T-helper 1 cell treated with Interleukin-12 subunit alpha and Interleukin-12 subunit beta and Interleukin-4 antibody, amounts not matched to agents 30 ng/mL and 1 ng/mL, for 36 hours (primary cell): Measurements from ENCODE around the gene LEMD3. TPM values are rescaled to one million over a fixed set of nuclear protein-coding genes. Genes with fewer than 3 reads are reported as not detected.

ENCODE experiments used
- intact Hi-C: fragments of 100-400 bp; cut with micrococcal nuclease; formaldehyde crosslinking; loops from one replicate; pipeline ENCODE4 v1.15.1; 2024
- total RNA-seq: library from RNA; stranded (reverse); gene quantifications from 2 replicates; pipeline ENCODE4 v1.2.3, GENCODE V29; 2022

LEMD3 gene
- total RNA-seq, 1 donor from 2014 or later: 38.7 TPM

DNA sequence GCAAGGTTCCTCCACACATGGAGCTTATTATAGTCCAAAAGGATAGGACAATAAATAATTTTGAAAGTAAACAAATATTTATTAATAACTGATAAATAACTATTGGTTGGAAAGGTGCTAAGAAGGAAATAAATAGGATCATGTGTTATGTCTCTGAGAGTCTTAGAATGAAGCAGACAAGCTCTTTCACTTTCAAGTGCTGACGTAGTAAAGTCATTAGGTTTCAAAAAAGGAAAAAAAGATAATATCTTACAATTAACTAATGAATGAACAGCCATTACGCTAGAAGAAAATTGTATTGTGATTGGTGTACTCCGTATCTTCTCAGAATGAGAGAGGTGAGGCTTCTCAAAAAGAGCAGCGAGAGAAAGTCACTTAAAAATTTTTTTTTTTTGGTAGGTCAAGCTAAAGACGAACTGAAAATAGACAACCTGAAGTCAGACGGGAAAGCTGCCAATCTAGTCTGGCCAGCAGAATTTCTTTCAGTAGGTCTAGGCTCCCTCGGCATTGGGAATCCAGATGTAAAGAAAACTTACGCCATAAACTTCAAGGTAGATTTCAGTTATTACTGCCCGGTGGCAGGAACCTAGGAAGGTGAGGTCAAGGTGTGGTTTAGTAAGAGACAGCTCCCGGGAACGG lies 583 bp upstream of the LEMD3 start:
- intact Hi-C loops: loop anchor here (1.0 to 5.0 kb wide), 8 partner anchors 10 to 1134 kb away; partner anchors contain the start of genes HELB, LLPH, TBK1 and WIF1

DNA sequence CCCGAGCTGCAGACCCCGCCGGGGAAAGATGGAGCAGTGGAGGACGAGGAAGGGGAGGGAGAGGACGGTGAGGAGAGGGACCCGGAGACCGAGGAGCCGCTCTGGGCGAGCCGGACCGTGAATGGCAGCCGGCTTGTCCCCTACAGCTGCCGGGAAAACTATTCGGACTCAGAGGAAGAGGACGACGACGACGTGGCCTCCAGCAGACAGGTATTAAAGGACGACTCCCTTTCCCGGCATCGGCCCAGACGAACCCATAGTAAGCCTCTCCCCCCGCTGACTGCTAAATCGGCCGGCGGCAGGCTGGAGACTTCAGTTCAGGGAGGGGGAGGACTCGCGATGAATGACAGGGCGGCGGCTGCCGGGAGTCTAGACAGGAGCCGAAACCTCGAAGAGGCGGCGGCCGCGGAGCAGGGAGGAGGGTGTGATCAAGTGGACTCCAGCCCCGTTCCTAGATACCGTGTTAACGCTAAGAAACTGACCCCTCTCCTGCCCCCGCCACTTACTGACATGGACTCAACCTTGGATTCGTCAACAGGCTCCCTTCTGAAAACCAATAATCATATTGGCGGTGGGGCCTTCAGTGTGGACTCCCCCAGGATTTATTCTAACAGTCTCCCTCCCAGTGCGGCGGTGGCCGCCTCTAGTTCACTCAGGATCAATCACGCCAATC lies 962 bp downstream of the LEMD3 start:
- intact Hi-C loops: loop anchor here (1.0 to 5.0 kb wide), 5 partner anchors 62 to 1390 kb away; partner anchors contain the start of genes GNS, KICS2 and XPOT

GRCh38 chr12:65171073-65171472 lies 1.7 kb downstream of the LEMD3 start:
- intact Hi-C loops: loop anchor here (2.0 to 5.0 kb wide), 3 partner anchors 769 to 1390 kb away; partner anchors contain the start of genes KICS2 and XPOT

GRCh38 chr12:65171870-65172269 lies 2.5 kb downstream of the LEMD3 start:
- intact Hi-C loops: loop anchor here (1.0 to 5.0 kb wide), 4 partner anchors 25 to 1391 kb away; partner anchors contain the start of genes KICS2 and XPOT

DNA sequence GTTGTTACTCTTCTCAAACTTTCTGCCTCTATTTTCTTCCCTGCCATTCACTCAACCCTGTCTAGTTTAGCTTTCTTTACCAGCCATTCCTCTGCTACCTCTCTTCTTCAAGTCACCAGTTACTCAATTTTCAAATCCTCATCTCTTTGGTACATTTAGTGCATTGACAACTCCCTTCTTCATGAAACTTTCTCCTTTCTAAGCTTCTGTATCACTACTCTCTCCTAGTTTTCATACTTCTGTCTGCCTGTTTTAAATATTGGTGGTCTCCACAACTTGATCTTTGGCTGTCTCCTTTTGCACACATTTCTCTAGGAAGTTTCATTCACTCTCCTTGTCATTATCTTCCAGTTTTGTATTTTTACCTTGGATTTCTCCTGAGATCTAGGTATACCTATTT lies 6.0 kb downstream of the LEMD3 start:
- intact Hi-C loops: no loop called here

DNA sequence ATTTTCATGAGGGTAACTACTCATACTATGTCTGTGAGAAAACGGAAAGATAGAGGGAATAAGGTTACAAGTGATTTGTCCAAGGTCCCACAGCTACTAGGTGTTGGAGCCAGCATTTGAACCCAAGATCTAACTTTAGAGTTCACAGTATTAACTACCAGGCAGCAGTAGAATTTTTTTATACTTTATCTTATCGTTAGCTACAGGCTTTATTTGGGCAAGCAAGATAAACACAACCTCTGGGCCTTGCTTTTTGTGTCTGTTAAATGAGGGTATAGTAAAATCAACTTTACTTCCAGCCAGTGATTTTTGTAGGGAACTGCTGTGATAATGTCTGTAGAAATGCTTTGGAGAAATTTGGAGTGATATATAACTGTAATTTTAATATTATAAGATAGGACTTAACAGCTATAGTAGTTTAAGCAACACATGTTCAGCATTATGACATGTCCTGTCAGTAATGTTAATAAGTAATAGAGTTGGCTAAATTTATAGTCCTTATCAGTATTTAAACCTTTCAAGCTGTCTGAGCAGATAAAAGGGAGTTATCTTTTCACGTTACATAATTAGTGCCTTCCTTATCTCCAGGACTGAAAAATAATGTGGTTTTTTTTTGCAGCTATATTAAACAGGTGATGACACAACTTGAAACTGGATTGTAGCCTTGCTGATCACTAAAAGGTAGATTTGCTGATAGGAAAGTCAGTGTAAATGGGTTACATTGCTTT lies 12.8 kb downstream of the LEMD3 start:
- intact Hi-C loops: no loop called here

GRCh38 chr12:65184176-65184857 lies 14.9 kb downstream of the LEMD3 start:
- intact Hi-C loops: no loop called here

GRCh38 chr12:65184858-65185229 lies 15.5 kb downstream of the LEMD3 start:
- intact Hi-C loops: no loop called here

- intact Hi-C loops: no loop called here
Observed at GRCh38 chr12:65187665-65188064, 18.3 kb downstream of the LEMD3 start.

DNA sequence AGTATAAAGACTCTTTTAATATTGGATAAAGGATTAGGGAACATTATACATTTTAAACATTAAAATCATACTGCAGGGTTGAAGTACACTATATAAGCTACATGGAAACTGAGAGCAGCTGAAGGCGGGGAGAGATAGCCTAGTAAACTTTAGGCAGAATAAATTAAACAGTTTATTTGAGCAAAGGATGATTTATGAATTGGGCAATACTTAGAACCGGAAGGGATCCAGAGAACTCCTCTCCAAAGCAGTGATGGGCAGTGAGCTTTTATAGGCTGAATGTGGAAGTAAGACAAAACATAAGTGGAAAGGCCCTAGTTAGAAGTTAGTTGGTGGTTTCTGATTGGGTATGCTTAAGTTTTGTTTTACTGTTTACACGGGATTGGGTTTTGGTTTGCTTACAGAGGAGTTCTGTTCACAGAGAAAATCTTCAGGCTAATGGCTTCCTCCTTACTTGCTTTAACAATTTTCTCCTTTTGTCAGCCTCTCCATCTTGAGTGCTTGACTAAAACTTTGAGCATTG lies 18.9 kb downstream of the LEMD3 start:
- intact Hi-C loops: no loop called here

DNA sequence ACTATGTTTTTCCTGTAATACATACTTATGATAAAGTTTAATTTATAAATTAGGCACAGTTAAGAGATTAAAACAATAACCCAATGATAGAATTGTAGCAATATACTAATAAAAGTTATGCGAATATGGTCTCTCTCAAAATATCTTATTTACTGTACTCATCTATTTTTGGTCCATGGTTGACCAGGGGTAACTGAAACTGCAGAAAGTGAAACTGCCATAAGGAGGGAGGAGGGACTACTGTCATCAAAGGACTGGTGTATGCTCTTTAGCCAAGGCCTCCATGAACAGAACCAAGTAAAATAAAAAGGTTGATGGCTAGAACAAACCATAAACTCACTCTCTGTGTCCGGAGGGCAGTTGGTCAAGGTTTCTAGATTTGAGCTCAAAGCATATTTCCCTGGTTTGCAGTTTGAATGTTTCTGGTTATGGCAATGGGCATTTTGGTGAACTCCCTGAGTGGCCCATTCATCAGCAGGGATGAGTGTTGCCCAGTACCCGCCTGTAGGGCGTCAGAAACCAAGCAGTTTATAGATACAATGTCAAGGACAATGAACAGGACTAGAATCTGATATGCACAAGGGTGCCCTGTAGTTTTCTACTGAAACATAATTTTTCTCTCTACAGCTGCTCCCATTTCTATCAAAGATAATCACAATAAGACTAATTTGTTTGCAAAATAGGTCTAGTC lies 19.8 kb downstream of the LEMD3 start:
- intact Hi-C loops: no loop called here

GRCh38 chr12:65192963-65193516 lies 23.7 kb downstream of the LEMD3 start:
- intact Hi-C loops: no loop called here

DNA sequence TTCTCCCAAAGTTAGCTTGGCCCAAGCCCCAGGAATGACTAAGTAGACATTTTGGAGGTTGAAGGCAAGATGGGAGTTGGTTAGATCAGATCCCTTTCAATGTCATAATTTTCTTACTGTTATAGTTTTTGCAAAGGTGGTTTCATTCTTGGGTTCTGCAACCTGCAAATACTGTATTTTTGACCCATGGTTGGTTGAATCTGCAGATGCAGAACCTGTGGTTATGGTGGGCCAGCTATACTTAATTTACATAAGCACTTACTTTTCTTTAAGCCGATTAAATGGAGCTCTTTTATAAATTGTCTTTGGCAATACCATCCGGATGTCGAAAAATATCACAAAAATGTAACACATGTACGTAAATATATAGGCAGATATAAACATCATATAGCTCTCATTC lies 25.6 kb downstream of the LEMD3 start:
- intact Hi-C loops: no loop called here

GRCh38 chr12:65195387-65196055 lies 26.1 kb downstream of the LEMD3 start:
- intact Hi-C loops: loop anchor here (2.0 kb wide), 1 partner anchor 39 kb away; no protein-coding TSS in a partner anchor

- intact Hi-C loops: loop anchor here (1.0 to 2.0 kb wide), 3 partner anchors 11 to 40 kb away; no protein-coding TSS in a partner anchor
Observed at GRCh38 chr12:65196762-65197567, 27.6 kb downstream of the LEMD3 start.

DNA sequence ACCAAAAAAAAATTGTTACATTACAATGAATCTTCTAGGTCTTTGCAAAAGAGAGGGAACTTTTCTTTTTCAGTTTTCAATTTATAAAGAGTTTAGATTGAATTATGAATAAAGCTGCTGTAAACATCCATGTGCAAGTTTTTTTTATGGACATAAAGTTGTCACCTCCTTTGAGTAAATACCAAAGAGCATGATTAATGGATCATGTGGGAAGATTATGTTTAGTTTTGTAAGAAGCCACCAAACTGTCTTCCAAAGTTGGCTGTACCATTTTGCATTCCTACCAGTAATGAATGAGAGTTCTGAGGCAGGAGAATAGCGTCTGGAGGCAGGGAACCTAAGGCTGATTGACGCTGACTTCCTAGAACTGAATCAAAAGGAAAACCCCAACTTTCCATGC lies 30.2 kb downstream of the LEMD3 start:
- intact Hi-C loops: no loop called here

- intact Hi-C loops: no loop called here
Observed at GRCh38 chr12:65200007-65200665, 30.8 kb downstream of the LEMD3 start.

- intact Hi-C loops: no loop called here
Observed at GRCh38 chr12:65203376-65203775, 34.0 kb downstream of the LEMD3 start.
